GM06990 (cell line): ENCODE measurements around the gene NIFK.

Experiments
- DNase-seq: peaks from one replicate; pipeline ENCODE4 v3.0.0-alpha.2; 2011; ENCODE audit not compliant: insufficient read length; ENCODE audit errors: extremely low read depth
- H3K27me3 ChIP-seq: replicated peaks from 2 replicates; pipeline ENCODE4 v1.6.0; 2011; ENCODE audit warnings: low read length; ENCODE audit not compliant: control insufficient read depth, insufficient read depth
- H3K36me3 ChIP-seq: 2 replicates; pipeline ENCODE4 v1.5.1; 2011; ENCODE audit warnings: low read length; ENCODE audit not compliant: control insufficient read depth, insufficient read depth
- H3K4me3 ChIP-seq: replicated peaks from 2 replicates; pipeline ENCODE4 v1.5.1; 2011; ENCODE audit warnings: low read depth, mild to moderate bottlenecking, control low read depth, low read length
- TF ChIP-seq, protein P1 (sequence below): IDR thresholded peaks from 2 replicates; pipeline ENCODE4 v1.5.1; 2011; ENCODE audit warnings: low read length, control low read depth, mild to moderate bottlenecking, inconsistent platforms; ENCODE audit not compliant: insufficient read depth, poor library complexity, severe bottlenecking

The NIFK gene

DNA sequence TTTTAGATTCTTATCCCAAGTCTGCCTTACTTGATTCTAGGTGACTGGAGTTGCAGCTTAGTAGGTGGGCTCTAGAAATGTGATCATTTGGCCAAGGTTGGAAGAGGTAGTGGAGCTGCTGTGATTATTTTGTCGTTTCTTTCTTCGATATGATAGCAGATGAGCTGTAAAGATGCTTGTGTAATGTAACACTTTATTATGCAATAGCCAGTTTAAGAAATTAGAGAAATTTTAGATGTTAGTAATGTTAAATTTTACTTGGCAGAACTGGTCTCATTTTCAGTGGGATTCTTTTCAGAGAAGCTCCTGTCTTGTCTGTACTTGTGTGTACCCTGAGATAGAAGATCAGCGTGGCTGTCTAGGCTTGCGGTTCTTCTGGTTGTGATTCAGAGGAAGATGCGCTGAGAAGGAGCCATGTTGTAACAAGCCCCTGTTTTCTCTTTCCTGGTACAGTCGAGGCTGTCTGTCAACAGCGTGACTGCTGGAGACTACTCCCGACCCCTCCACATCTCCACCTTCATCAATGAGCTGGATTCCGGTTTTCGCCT lies 28.1 kb upstream of the NIFK start:
- no peak for DNase-seq
- TF ChIP-seq, protein P1, sequence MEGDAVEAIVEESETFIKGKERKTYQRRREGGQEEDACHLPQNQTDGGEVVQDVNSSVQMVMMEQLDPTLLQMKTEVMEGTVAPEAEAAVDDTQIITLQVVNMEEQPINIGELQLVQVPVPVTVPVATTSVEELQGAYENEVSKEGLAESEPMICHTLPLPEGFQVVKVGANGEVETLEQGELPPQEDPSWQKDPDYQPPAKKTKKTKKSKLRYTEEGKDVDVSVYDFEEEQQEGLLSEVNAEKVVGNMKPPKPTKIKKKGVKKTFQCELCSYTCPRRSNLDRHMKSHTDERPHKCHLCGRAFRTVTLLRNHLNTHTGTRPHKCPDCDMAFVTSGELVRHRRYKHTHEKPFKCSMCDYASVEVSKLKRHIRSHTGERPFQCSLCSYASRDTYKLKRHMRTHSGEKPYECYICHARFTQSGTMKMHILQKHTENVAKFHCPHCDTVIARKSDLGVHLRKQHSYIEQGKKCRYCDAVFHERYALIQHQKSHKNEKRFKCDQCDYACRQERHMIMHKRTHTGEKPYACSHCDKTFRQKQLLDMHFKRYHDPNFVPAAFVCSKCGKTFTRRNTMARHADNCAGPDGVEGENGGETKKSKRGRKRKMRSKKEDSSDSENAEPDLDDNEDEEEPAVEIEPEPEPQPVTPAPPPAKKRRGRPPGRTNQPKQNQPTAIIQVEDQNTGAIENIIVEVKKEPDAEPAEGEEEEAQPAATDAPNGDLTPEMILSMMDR: no peak
- H3K4me3 ChIP-seq: no peak overlapping the region
- H3K27me3 ChIP-seq: no peaks in the 10 kb centered on the region
- H3K36me3 ChIP-seq: peaks cover 12% of the 10 kb centered on the region

- TF ChIP-seq, protein P1: no peak
- no peaks in the 10 kb centered on the region for H3K27me3 ChIP-seq
- peak; percentile 99 for DNase-seq
Observed at GRCh38 chr2:121755237-121756111, 18.8 kb upstream of the NIFK start, which contains the start of gene TSN. TSN (plus strand) TSS chr2:121755651; CDS start chr2:121755780, 129 bp downstream.

DNA sequence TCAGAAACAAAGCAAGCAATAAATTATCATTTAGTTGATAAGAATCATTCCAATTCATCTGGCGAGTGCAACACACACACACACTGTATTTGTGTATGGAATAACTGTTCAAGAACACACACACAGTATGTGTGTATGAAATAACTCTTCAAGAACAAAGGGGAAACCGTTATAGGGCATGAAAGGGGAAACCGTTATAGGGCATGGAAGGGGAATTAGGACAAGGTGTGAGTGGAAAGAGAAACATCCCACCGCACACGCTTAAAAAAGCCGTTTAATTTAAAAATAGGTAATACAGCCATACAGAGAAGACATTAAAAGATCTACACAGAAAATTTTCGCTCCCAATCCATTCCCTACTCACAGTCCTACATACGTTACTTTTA lies 18.2 kb upstream of the NIFK start:
- H3K36me3 ChIP-seq: no peaks in the 10 kb centered on the region
- TF ChIP-seq, protein P1: no peak
- DNase-seq: no peak
- H3K27me3 ChIP-seq: no peaks in the 10 kb centered on the region
- H3K4me3 ChIP-seq: peak overlapping the region; percentile 98

More at GRCh38 chr2:121755237-121756111, 18.8 kb upstream of the NIFK start, which contains the start of gene TSN:
- Histone ChIP-seq H3K4me3 (peak within 1 kb of the TSS; percentile 98), H3K36me3 (peaks cover 2% of the 10 kb centered on the region)

- no peak overlapping the region for H3K4me3 ChIP-seq
- no peaks in the 10 kb centered on the region for H3K27me3 ChIP-seq
- TF ChIP-seq, protein P1: peak; percentile 43
- H3K36me3 ChIP-seq: no peaks in the 10 kb centered on the region
- no peak for DNase-seq
Observed at GRCh38 chr2:121748202-121748601, 11.5 kb upstream of the NIFK start.

- no peak overlapping the region for H3K4me3 ChIP-seq
- DNase-seq: no peak
- TF ChIP-seq, protein P1: no peak
Observed at GRCh38 chr2:121746071-121746578, 9.4 kb upstream of the NIFK start.

More at GRCh38 chr2:121746071-121746578, 9.4 kb upstream of the NIFK start:
- no peaks in the 10 kb centered on the region for H3K36me3 ChIP-seq
- no peaks in the 10 kb centered on the region for H3K27me3 ChIP-seq
